Cardiac fibroblast (primary cell): Measurements from ENCODE around the gene IDS.
A peak's percentile ranks its signal among the peaks of the same experiment; 100 is the strongest.

Experiments
- DNase-seq, 2 donors: peaks; one replicate each; pipeline versions ENCODE4 v3.0.0 to v3.0.0-alpha.2; 2010; ENCODE audit warnings: low read depth in 2 of 2
- H3K4me3 ChIP-seq, 2 donors: replicated peaks in 1 of 2; 1 replicate in 1 of 2; 2 replicates in 1 of 2; pipeline ENCODE4 v1.5.1; 2011; ENCODE audit warnings: low read depth in 2 of 2, low read length in 2 of 2, mild to moderate bottlenecking in 2 of 2, moderate library complexity in 1 of 2
- CTCF ChIP-seq: IDR thresholded peaks from one replicate; pipeline ENCODE4 v1.5.1; 2011; ENCODE audit warnings: low read depth, mild to moderate bottlenecking, low read length, inconsistent platforms

Gene IDS

GRCh38 chrX:149461746-149462145, 43.4 kb downstream of the IDS start:
- DNase-seq = no peak
- TF ChIP-seq CTCF = no peak

GRCh38 chrX:149458586-149458985, 46.5 kb downstream of the IDS start:
- no peak for TF ChIP-seq CTCF
- H3K4me3 ChIP-seq = no peak overlapping the region
- no peak for DNase-seq

More at GRCh38 chrX:149461746-149462145, 43.4 kb downstream of the IDS start:
- no peak overlapping the region for H3K4me3 ChIP-seq

GRCh38 chrX:149456476-149457245, 48.4 kb downstream of the IDS start:
- DNase-seq = peak in 1 of 2 donors; percentile 6
- no peak overlapping the region for H3K4me3 ChIP-seq
- TF ChIP-seq CTCF = no peak

GRCh38 chrX:149455934-149456333, 49.2 kb downstream of the IDS start:
- H3K4me3 ChIP-seq = no peak overlapping the region
- no peak for TF ChIP-seq CTCF
- DNase-seq = no peak

GRCh38 chrX:149453906-149454822, 50.9 kb downstream of the IDS start:
- no peak for TF ChIP-seq CTCF
- DNase-seq = peak in 1 of 2 donors; percentile 59
- no peak overlapping the region for H3K4me3 ChIP-seq

GRCh38 chrX:149453030-149453429, 52.1 kb downstream of the IDS start:
- peak; percentile 37 to 72 for DNase-seq
- no peak overlapping the region for H3K4me3 ChIP-seq
- no peak for TF ChIP-seq CTCF
